22Rv1 (cell line): ENCODE measurements around the gene KISS1R.

Experiments
- CTCF ChIP-seq: fragments of 450-650 bp; IDR thresholded peaks from 2 replicates; pipeline ENCODE4 v1.5.1; 2017; ENCODE audit warnings: mild to moderate bottlenecking
- ZFX ChIP-seq: fragments of 450-650 bp; IDR thresholded peaks from 2 replicates; pipeline ENCODE4 v1.6.1; 2017; ENCODE audit warnings: antibody characterized with exemption, borderline replicate concordance

- TF ChIP-seq CTCF (no peak), ZFX (no peak)
These were observed 17.8 kb downstream of the KISS1R start for GRCh38 chr19:934865-935479.
